Measurements from ENCODE around the gene DENND10.
A peak's percentile ranks its signal among the peaks of the same experiment; 100 is the strongest.
"Not testable (repeated sequence)": the region's sequence is repeated elsewhere in the genome, so short reads cannot be mapped to it uniquely, and the experiment has no call there.

DENND10 gene

DNA sequence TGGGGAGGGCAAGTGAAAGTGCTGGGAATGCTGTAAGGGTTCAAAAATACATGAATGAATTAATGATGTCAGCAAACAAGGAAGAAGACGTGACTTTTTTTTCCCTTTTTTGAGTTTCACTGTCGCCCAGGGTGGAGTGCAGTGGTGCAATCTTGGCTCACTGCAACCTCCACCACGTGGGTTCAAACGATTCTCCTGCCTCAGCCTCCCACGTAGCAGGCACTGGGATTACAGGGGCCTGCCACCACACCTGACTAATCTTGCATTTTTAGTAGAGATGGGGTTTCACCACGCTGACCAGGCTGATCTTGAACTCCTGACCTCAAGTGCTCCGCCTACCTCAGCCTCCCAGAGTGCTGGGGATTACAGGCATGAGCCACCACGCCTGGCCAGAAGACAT is 30.0 kb downstream of the DENND10 start:
- DNase-seq: no peak

DNA sequence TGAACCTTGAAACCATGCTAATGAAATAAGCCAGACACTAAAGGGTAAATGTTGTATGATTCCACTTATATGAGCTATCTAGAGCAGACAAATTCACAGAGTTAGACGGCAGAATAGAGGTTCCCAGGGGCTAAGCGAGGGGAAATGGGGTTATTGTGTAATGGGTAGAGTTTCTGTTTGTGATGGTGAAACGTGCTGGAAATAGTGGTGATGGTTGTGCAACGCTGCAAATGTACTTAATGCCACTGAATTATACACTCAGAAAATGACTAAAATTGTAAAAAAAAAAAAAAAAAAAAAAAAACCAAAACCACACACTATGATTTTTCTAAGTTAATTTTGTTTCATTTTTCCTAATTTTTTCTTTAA is 31.6 kb downstream of the DENND10 start:
- peak; percentile 56 for DNase-seq

DNA sequence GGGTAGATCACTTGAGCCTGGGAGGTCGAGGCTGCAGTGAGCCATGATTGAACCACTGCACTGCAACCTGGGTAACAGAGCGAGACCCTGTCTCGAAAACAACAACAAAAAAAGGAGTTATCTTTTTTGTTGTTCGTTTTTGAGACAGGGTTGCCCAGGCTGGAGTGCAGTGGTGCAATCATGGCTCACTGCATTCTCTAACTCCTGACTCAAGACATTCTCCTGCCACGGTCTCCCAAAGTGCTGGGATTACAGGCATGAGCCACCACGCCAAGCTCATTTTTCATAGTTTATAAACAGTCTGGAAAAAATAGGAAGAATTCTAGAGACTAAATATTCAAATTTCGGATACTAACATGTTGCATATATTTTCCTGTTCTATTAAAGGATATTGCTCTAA is 32.2 kb downstream of the DENND10 start:
- no peak for DNase-seq

DNA sequence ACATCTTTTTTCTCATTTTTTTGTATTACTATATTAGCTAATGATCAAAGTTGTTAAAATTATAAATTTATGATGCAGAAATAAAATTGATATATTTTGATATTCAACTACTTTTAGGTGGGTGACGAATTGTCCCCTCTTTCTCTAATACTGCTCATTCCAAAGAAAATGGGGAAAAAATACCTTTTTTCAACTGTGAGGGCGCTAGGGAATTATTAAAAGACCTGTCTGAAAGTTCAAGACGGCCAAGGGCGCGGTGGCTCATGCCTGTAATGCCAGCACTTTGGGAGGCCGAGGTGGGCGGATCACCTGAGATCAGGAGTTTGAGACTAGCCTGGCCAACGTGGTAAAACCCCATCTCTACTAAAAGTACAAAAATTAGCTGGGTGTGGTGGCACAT is 34.0 kb downstream of the DENND10 start:
- DNase-seq: not testable (repeated sequence)

DNA sequence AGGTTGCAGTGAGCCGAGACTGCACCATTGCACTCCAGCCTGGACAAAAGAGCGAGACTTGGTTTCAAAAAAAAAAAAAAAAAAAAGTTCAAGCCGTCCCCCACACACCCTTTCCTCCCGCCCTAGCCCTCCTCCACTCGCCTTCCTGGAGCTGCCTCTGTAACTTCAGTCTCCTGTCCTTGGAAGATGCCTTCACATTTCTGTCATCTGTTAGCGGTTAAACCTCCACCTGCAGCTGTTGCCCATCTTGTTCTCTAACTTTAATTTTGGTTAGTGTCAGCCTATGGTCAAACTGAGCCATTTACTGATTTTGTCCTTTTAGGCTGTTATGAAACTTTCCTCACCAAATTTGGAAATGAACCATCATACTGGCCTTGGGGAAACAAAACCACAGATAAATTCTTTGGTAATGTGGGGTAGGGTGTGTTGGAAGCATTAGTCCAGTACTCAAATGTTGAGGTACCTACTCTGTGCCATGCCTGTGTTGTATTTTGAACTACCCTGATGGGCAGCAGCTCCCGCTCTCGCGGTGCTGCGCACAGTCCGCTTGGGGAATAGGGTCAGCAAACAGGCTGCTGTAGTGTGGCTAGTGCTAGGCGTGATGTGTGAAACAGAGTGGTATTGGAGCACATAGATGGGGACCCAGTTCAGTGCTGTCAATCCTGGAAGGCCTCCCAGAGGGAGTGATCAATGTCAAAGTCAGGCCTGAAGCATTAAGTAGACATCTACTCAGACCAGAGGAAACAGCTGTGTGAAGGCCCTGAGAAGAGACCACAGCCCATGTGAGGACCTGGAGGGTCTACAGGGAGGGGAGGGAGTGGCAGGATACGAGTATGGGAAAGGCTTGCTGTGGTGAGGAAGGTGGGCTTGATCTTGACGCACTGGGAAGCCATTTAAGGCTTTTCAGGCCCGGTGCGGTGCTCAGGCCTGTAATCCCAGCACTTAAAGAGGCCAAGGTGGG is 34.7 kb downstream of the DENND10 start:
- DNase-seq: no peak

DNA sequence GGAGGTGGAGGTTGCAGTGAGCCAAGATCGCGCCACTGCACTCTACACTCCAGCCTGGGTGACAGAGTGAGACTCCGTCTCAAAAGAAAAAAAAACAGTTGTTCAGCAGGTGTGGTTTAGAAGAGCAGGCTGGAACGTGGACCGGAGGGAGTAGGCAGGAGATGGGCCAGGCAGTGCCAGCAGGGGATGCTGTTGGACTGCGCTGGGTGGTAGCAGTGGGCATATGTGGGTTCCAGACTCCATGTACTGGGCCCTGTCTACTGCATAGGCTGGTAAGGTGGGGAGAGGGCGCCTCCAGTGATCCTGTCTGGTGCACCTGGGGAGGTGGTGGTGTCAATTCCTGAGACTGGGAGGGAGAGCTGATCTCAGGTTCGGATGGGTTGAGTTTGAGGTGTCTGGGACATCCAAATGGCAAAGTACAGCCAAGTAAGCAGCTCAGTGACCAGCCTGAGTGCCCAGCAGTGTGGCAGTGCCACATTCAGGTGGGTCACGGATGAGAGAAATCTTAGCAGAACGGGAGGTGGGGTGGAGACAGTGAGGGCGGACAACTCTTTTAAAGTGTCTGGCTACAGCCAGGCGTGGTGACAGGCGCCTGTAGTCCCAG is 35.7 kb downstream of the DENND10 start:
- peak; percentile 29 for DNase-seq

DNA sequence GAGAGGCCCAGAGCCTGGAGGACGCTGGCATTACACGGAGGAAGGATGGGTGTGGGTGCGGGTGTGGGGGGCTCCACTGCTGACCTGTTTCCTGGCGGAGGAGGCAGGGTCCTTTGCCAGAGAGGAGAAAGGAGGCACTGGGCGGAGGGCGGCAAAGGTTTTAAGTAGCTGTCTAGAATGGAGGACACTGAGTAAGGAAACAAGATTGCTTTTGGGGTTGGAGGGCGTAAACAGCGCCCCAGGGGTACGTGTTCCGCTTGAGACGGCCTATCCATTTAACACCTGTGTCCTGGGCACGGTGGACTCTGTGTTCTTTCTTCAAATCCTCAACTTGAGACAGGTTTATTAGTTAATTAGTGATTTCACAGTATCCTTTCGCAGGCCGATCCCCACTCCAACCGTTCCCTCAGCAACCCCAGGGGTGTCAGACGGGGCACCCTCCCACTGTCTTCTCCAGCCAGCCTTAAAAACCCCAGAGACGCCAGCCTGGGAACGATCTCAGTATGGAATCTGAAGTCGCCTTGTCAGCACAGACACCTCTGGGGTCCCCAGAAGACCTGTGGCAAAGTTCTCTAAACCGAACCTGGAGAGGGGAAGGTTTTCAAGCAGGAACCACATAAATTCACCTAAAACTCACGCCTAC is 36.8 kb downstream of the DENND10 start:
- no peak for DNase-seq

DNA sequence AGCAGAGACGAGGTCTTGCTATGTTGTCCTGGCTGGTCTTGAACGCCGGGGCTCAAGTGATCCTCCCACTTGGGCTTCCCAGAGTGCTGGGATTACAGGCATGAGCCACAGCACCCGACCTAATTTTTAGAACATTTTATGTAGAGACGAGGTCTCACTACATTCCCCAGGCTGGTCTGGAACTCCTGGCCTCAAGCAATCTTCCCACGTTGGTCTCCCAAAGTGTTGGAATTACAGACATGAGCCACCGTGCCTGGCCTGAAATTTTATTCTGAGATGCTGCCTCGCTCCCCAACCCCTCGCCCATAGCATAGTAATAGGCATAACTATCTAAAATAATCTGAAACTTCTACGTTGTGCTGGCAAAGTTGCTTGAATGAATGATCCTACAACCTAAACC is 39.7 kb downstream of the DENND10 start:
- DNase-seq: no peak

DNA sequence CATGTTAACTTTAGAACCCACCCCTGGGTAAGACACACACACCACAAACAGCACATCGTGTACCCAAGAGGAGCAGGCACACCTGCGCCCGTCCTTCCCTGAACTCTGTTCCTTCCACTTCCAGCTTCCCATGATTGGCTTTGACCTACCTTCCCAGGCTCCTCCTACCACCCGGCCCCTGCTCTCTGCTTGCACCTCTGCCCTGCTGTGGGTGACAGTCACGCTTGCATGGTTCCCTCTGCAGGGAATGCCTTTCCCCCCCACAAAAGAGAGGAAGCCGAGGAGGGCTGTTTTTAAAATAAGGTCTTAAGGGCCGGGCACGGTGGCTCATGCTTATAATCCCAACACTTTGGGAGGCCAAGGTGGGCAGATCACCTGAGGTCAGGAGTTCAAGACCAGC is 45.2 kb downstream of the DENND10 start:
- DNase-seq: no peak

DNA sequence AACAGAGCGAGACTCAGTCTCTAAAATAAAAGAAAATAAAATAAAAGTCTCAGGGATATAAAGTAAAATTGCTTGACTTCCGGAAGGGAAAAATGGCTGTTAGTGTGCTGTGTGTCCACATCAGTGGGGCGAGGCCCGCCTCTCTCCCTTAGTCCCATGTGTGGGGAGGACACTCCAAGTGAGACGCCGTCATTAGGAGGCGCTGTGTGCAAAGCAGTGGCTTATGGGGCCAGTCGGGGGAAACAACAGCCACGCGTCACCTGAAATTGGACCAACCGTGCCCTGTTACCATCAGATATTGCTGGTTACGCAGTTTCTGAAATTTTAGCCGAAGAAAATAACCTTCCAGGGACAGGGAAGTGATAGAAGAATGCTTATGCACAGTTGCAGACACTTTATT is 45.8 kb downstream of the DENND10 start:
- no peak for DNase-seq

DNA sequence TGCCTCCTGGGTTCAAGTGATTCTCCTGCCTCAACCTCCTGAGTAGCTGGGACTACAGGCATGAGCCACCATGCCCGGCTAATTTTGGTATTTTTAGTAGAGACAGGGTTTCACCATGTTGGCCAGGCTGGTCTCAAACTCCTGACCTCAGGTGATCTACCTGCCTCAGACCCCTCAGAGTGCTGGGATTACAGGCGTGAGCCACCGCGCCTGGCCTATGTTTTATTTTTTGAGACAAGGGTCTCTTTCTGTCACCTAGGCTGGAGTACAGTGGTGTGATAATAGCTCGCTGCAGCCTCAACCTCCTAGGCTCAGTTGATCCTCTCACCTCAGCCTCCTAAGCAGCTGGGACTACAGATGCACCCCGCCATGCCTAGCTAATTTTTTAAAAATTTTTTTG is 47.7 kb downstream of the DENND10 start:
- not testable (repeated sequence) for DNase-seq

DNA sequence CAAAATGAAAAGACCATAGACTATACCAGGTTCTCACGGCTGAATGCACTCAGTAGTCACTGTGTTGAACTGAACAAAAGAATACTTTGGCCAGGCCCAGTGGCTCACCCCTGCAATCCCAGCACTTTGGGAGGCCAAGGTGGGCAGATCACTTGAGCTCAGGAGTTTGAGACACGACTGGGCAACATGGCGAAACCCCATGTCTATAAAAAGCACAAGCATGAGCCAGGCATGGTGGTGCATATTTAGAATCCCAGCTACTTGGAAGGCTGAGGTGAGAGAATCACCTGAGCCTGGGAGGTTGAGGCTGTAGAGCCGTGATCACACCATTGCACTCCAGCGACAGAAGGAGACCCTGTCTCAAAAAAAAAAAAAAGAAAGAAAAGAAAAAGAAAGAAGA is 49.1 kb downstream of the DENND10 start:
- DNase-seq: no peak

DNA sequence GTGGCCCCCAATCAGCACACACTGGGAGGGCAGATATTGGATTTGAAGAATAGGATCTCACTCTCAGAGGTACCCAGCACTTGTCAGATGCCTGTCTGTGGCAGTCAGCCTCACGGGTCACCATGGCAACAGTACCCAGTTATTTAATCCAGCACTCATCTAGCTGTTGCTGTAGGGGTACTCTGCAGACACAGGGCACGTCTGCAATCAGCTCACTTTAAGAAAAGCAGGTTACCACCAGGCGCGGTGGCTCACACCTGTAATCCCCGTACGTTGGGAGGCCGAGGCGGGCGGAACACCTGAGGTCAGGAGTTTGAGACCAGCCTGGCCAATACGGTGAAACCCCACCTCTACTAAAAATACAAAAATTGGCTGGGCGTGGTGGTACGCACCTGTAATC is 49.7 kb downstream of the DENND10 start:
- no peak for DNase-seq

DNA sequence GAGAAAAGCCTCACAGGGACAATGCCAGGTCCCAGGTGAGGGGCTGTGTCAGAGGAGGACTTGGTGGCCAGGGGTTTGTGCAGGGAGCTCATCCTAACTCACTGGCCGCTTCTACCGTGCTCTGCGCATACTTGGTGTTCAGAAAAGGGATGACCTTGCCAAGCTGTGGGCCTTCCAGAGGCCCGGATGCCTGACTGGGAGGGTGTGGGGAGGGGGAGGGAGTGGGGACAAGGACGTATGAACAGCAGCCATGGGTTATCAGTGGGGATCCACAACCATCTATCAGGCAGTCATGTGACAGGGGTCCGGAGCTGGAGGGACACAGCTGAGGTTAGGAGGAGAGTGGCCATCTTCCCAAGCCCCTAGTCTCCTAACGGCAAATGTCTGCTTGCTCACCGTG is 55.4 kb downstream of the DENND10 start:
- DNase-seq: no peak

DNA sequence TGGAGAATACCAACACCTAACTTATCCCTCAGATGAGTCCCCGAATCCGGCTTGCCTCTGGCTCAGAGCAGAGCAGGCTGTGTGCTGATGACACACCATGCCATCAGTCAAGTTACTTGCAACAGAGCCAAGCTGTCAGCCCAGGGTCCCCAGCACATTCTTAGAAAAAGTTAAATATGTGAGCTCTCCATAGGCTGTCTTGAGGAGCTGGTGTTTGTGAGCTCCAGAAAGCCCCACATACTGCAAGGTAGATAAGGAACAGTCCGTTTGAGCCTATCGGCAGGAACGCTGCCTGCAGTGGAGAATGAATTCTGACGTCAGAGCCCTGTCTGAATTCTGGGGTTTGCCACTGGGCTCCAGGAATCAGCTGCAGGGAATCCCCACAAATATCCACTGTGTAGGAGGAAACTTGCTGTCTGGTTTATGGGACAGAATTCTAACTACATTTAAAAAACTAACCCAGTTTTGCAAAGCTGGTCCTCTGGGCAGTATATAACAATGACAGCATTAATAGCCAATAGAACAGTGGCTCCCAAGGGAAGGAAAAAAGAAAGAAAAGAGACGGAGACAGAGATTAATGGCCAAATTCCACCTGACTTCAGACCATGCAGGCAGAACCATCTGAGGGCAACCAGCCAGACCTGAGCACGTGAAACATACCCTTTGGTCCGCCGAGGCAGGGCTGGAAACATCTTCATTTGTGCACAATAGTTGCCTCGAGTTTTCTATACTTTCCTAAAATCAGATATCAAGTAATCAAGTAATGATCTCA is 58.0 kb downstream of the DENND10 start:
- peak; percentile 66 for DNase-seq

DNA sequence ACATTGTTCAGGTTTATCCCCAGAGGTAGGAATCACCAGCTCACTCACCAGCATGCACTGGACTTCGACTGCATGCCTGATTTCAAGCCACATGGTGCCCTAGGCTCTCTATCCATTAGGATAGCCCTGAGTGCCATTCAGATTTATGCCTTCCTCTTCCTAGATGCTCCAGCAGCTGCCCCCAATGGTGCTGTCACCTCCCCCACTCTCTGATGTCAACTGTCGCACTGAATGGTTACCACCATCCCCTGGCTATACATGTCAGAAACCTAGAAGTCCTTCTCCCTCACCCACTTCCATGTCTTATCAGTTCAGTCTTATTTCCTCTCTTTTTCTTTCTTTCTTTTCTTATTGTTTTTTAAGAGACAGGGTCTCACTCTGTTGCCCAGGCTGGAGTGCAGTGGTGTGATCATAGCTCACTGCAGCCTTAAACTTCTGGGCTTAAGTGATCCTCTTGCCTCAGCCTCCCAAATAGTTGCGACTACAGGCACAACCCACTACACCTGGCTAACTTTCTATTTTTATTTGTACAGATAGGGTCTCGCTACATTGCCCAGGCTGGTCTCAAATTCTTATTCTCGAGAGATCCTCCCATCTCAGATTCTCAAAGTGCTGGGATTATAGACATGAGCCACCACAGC is 58.7 kb downstream of the DENND10 start:
- no peak for DNase-seq

DNA sequence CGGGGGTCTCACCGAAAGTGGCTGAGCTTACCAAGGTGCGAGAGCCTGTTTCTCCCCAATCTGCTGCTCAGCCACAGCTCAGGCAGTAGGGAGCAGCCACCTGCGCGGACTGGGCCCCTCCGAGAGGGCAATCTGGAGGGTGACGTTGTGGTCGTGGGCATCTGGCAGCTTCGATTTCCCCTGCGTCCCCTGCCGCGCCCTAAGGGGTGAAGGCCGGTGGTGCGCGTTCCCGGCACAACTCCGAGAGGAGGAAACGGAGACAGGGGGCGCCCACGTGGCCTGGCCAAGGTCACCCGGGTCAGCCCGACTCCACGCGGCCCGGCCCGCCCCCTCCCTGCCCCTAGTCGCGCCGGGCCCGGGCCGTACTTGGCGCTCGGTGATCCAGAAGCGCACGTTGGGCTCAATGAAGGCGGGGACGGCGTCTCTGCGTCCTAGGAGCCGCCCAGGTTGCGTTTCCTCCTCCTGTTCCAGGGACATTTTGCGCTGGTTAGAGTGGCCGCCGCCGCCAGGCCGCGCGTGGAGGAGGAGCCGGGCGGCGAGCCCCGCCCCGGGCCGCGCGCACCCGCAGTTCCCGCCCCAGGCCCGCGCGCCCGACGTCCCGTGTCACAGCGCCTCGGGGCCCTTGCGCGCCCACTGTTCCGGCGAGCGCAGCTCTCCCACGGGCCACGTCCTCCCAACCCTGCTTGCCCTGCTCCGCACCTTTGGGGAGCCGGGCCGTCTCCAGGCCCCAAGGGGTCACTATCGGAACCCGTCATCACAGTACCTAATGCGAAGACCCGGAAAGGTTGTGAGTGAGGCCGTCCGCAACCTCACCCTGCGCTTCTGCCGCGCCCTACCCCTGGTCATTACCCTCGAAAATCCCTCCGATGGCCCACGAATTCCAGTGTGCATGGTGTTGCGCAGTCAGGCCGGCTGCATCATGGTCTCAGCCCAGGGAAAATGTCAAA is 61.5 kb downstream of the DENND10 start, which contains the start of gene SFXN4:
TSS of gene SFXN4 (minus strand) at position 544 of the 947 bp plus-strand sequence. CDS start at position 477, 67 bp downstream.
- DNase-seq: peak; percentile 55

DNA sequence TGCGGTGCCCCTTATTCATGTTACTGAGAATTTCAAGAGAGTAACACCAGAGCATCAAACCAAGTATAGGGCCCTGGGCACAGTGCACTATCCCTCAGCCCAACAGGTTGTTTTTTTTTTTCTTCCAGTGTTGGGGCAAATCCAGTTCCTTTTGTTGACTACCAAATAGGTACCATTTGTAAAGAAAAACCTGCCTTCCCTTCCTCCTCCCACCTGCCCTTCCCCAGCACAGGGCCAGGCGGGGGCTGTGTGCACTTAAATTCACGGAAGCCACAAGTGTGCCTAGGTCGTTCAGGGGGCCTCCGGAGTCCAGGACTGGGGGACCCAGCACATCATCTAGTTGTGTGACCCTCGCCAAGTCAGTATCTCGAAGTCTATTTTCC is 62.2 kb downstream of the DENND10 start:
- DNase-seq: no peak

DNA sequence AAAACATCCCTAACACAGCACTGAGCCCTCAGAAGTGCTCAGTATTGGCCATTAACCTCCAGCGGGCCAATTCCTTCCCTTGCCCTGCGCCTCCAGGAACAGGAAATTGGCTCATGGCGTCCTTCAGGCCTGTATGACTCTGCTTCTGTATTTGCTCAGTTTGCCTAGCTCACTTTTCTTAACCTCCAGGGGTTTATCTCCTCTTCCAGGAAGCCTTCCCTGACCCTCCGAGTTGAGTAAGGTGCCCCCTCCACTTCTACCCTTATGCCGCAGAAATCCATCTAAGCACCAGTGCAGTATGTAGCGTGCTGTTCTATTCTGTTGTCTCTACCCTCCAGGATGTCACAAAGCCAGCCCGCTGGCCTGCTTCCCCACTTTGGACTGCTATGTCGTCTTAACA is 62.7 kb downstream of the DENND10 start:
- no peak for DNase-seq

DNA sequence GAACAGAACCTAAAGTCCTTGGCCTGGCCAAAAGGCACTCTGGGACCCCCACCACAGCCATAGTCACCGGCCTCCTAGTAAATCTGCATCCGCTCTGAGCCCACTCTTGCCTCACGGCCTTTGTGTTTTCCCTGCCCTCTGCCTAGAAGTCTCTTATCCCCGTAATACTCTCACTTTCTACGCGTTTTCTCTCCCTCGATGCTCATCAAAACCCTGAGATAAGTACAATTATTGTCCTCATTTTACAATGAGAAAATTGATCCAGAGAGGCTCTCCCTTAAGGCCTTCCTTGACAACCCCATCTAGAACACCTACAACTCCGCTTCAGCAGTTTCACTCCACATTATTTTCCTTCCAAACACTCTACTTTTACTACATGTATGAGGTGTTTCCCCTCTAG is 63.1 kb downstream of the DENND10 start:
- DNase-seq: no peak

DNA sequence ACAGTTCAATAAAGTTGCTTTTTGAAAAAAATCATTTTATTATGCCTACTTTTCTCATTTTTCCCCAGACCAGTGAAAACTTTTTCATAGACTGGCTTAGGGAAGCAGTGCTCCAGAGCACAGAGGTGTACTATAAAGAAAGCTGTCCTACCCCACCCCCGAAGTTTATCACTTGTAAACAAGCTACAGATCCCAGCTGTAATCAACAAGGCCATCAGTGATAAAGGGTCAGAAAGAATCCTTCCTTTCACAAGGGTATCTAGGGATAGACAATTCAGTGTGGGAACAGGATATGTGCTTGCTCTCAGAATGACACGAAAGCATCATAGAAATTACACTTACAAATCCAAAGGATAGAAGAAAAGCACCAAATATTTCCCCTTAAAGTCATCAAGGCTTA is 70.2 kb downstream of the DENND10 start:
- no peak for DNase-seq

Measured in fibroblast of skin of abdomen (primary cell).